GM10248 (cell line): ENCODE results near the gene FNDC10.

Source experiments
- CTCF ChIA-PET: fragments of 300-600 bp; sonication (Branson Sonifier 250); formaldehyde crosslinking; extraction: SDS; loops from one replicate; lab custom pipeline; 2021; ENCODE audit warnings: antibody characterized with exemption; lab: Yijun Ruan, JAX
- POLR2A ChIA-PET: fragments of 350-650 bp; sonication (Branson Sonifier 250); formaldehyde crosslinking; extraction: SDS; loops from one replicate; lab custom pipeline; 2020; ENCODE audit warnings: antibody characterized with exemption; lab: Yijun Ruan, JAX
- DNase-seq: peaks from one replicate; pipeline ENCODE4 v3.0.0; 2012; ENCODE audit errors: extremely low spot score
- CTCF ChIP-seq: IDR thresholded peaks from 2 replicates; pipeline ENCODE4 v1.5.1; 2012; ENCODE audit warnings: mild to moderate bottlenecking, low read depth; ENCODE audit errors: extremely low read depth, missing control alignments, control extremely low read depth

The FNDC10 gene

GRCh38 chr1:1556505-1556904 lies 43.4 kb downstream of the FNDC10 start:
- ChIA-PET POLR2A (no interaction called here), CTCF (interaction anchor here (2.7 kb wide), 1 partner anchor 11 kb away, joined by 13 read pairs; no protein-coding TSS in a partner anchor)
- DNase-seq = no peak
- TF ChIP-seq CTCF = no peak

GRCh38 chr1:1554926-1555915 lies 44.7 kb downstream of the FNDC10 start:
- TF ChIP-seq CTCF = no peak
- POLR2A ChIA-PET = no interaction called here
- CTCF ChIA-PET = interaction anchor here (1.1 to 2.7 kb wide), 2 partner anchors 10 kb away, joined by 3 to 13 read pairs; no protein-coding TSS in a partner anchor
- no peak for DNase-seq

GRCh38 chr1:1554550-1554925 lies 45.4 kb downstream of the FNDC10 start:
- TF ChIP-seq CTCF = no peak
- CTCF ChIA-PET = interaction anchor here (1.1 to 2.7 kb wide), 3 partner anchors 9 to 13 kb away, joined by 3 to 13 read pairs (median 3); no protein-coding TSS in a partner anchor
- no peak for DNase-seq
- POLR2A ChIA-PET = no interaction called here

GRCh38 chr1:1553821-1554494 lies 46.0 kb downstream of the FNDC10 start:
- DNase-seq = no peak
- ChIA-PET POLR2A (interaction anchor here (0.6 kb wide), 1 partner anchor 1086 kb away, joined by 4 read pairs; no protein-coding TSS in a partner anchor), CTCF (interaction anchor here (1.1 to 1.7 kb wide), 3 partner anchors 12 to 22 kb away, joined by 3 read pairs; no protein-coding TSS in a partner anchor)
- TF ChIP-seq CTCF = no peak

GRCh38 chr1:1552263-1552639 lies 47.7 kb downstream of the FNDC10 start:
- DNase-seq = no peak
- TF ChIP-seq CTCF = no peak
- CTCF ChIA-PET = no interaction called here
- POLR2A ChIA-PET = no interaction called here
